CD8-positive, alpha-beta memory T cell (primary cell): ENCODE results near the gene BASP1. TPM values are rescaled to one million over a fixed set of nuclear protein-coding genes. Genes with fewer than 3 reads are reported as not detected.

ENCODE experiments used
- CTCF ChIA-PET: fragments of 350-600 bp; sonication (Branson Sonifier 250); formaldehyde crosslinking; loops from one replicate; lab custom pipeline; 2021; ENCODE audit warnings: antibody characterized with exemption; lab: Charles Lee
- POLR2A ChIA-PET: fragments of 350-600 bp; sonication (Branson Sonifier 250); formaldehyde crosslinking; loops from one replicate; lab custom pipeline; 2021; ENCODE audit warnings: antibody characterized with exemption; lab: Charles Lee
- DNase-seq, 5 donors: peaks; one replicate each; pipeline versions ENCODE4 v3.0.0 to v3.0.0-alpha.2; 2020 to 2022; ENCODE audit warnings: mixed read lengths in 1 of 5
- H3K27ac ChIP-seq: one replicate; pipeline ENCODE4 v1.7.0; 2013; ENCODE audit warnings: low read depth, mild to moderate bottlenecking, low read length, moderate library complexity
- H3K27me3 ChIP-seq: 2 replicates; pipeline ENCODE4 v1.7.0; 2013; ENCODE audit warnings: low read length, mild to moderate bottlenecking; ENCODE audit not compliant: insufficient read depth, poor library complexity, severe bottlenecking
- H3K36me3 ChIP-seq: 2 replicates; pipeline ENCODE4 v1.7.0; 2013; ENCODE audit warnings: mild to moderate bottlenecking, low read length, moderate library complexity; ENCODE audit not compliant: insufficient read depth
- H3K4me1 ChIP-seq: 2 replicates; pipeline ENCODE4 v1.7.0; 2013; ENCODE audit warnings: mild to moderate bottlenecking, low read length, moderate library complexity; ENCODE audit not compliant: insufficient read depth
- H3K4me3 ChIP-seq: 2 replicates; pipeline ENCODE4 v1.7.0; 2013; ENCODE audit warnings: mild to moderate bottlenecking, low read length
- H3K9me3 ChIP-seq: 2 replicates; pipeline ENCODE4 v1.7.0; 2013; ENCODE audit warnings: mild to moderate bottlenecking, low read length
- H3K27ac Mint-ChIP-seq, 8 donors: one replicate each; pipeline ENCODE4 v1.8.0; 2020 to 2021; ENCODE audit warnings: mixed read lengths in 8 of 8, mild to moderate bottlenecking in 6 of 8, inconsistent platforms in 3 of 8, moderate library complexity in 3 of 8
- H3K27me3 Mint-ChIP-seq, 2 donors: one replicate each; pipeline ENCODE4 v1.8.0; 2020 to 2021; ENCODE audit warnings: mixed read lengths in 2 of 2, mild to moderate bottlenecking in 1 of 2, moderate library complexity in 1 of 2
- H3K36me3 Mint-ChIP-seq, 3 donors: one replicate each; pipeline ENCODE4 v1.8.0; 2020 to 2021; ENCODE audit warnings: mixed read lengths in 3 of 3, inconsistent platforms in 1 of 3, mild to moderate bottlenecking in 1 of 3
- H3K4me1 Mint-ChIP-seq, 3 donors: one replicate each; pipeline ENCODE4 v1.8.0; 2020 to 2021; ENCODE audit warnings: mixed read lengths in 3 of 3, inconsistent platforms in 1 of 3, mild to moderate bottlenecking in 1 of 3
- H3K4me3 Mint-ChIP-seq, 7 donors: one replicate each; pipeline ENCODE4 v1.8.0; 2020 to 2021; ENCODE audit warnings: mixed read lengths in 7 of 7, mild to moderate bottlenecking in 6 of 7, moderate library complexity in 4 of 7, inconsistent platforms in 2 of 7
- H3K9me3 Mint-ChIP-seq, 5 donors: one replicate each; pipeline ENCODE4 v1.8.0; 2020 to 2022; ENCODE audit warnings: mixed read lengths in 5 of 5, mild to moderate bottlenecking in 3 of 5, moderate library complexity in 2 of 5, inconsistent platforms in 1 of 5
- polyA plus RNA-seq: library from polyadenylated mRNA; unstranded; fragments of 300-500 nt; fragmentation: Illumina TruSeq; gene quantifications from one replicate; pipeline ENCODE4 v1.2.3, GENCODE V29; 2021
- total RNA-seq, 2 experiments: library from RNA; stranded (reverse); gene quantifications; one replicate each; pipeline ENCODE4 v1.2.3, GENCODE V29; 2021

Gene BASP1
- total and polyA plus RNA-seq, 3 experiments from 2014 or later, result 0.28 to 0.49 TPM; not detected in 1

DNA sequence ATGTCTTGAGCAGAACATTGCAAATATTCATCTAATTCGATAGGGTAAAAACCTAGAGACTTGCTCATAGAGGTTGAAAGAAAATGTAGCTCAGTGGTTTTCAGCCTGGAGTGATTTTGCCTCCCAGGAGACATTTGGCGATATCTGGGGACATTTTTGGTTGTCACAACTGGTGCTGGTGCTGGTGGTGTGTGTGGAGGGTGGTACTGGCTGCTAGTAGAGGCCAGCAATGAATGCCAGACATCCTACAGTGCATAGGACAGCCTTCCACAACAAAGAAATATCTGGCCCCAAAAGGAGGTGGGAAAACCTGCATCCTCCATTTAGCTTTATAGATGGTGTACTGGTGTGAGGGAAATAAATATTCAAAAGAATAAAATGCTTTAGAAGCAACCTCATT is 2.1 kb upstream of the BASP1 start:
- CTCF ChIA-PET, result no interaction called here
- DNase-seq, result no peak
- Mint-ChIP-seq H3K27ac (no peak overlapping the region), H3K4me3 (peak overlapping the region in 1 of 7 donors; percentile 28), H3K9me3 (peaks cover 4 to 19% (median 7%) of the 10 kb centered on the region in 5 donors), H3K4me1 (peaks cover 3 to 11% (median 6%) of the 10 kb centered on the region in 3 donors), H3K27me3 (peaks cover 28 to 34% of the 10 kb centered on the region in 2 donors), H3K36me3 (no peaks in the 10 kb centered on the region)
- no peaks in the 10 kb centered on the region for H3K36me3 ChIP-seq
- no peak overlapping the region for H3K27ac ChIP-seq
- no peak overlapping the region for H3K4me3 ChIP-seq
- H3K9me3 ChIP-seq, result no peaks in the 10 kb centered on the region
- POLR2A ChIA-PET, result no interaction called here
- peaks cover 5% of the 10 kb centered on the region for H3K4me1 ChIP-seq
- no peaks in the 10 kb centered on the region for H3K27me3 ChIP-seq

DNA sequence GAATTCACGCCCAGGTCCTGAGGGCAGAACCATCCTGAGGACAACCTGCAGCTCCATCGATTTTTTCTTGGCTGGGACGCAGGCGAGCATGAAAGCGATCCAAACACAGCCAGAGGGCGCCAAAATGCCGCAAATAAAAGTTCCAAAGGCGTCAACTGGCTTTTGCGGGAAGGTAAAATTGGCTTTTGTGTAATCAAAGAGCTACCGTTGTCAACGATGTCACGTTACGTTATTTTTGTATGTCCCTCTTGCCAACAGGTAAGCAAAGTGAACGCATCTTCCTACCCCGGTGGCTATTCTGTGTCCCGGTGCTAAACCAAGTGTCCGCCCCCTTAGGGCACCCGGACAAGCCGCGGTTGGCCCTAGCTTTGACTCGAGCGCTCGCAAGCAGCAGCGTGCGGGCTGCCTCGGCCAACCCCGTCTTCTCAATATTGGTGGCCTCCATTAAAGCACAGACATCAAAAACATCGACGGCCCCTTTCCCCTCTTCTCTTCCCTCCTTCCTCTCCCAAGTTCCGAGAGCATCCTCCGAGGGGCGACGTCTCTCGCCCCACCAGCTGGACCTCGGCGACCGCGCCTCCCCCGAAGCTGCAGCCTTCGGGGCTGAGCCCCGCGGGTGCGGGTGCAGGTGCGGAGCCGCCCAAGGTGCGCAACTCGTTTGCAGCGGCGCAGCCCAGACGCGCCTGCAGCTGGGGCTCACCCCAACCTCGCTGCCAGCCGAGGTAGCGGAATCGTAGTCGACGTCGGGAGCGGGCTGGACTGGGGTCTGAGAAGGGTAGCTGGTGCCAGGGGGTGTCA is 1.1 kb upstream of the BASP1 start:
- Histone ChIP-seq H3K4me1 (peaks cover 5% of the 10 kb centered on the region), H3K36me3 (no peaks in the 10 kb centered on the region), H3K27ac (no peak overlapping the region), H3K4me3 (no peak overlapping the region), H3K9me3 (no peaks in the 10 kb centered on the region), H3K27me3 (no peaks in the 10 kb centered on the region)
- Mint-ChIP-seq H3K4me3 (peak overlapping the region in 3 of 7 donors; percentile 32 to 57 (median 39)), H3K9me3 (peaks cover 4 to 19% (median 7%) of the 10 kb centered on the region in 5 donors), H3K36me3 (no peaks in the 10 kb centered on the region), H3K27ac (no peak overlapping the region), H3K27me3 (peaks cover 29 to 39% of the 10 kb centered on the region in 2 donors), H3K4me1 (peaks cover 3 to 11% (median 6%) of the 10 kb centered on the region in 3 donors)
- POLR2A ChIA-PET, result no interaction called here
- DNase-seq, result no peak
- CTCF ChIA-PET, result interaction anchor here (0.7 kb wide), 1 partner anchor 36 kb away, joined by 4 read pairs; no protein-coding TSS in a partner anchor

DNA sequence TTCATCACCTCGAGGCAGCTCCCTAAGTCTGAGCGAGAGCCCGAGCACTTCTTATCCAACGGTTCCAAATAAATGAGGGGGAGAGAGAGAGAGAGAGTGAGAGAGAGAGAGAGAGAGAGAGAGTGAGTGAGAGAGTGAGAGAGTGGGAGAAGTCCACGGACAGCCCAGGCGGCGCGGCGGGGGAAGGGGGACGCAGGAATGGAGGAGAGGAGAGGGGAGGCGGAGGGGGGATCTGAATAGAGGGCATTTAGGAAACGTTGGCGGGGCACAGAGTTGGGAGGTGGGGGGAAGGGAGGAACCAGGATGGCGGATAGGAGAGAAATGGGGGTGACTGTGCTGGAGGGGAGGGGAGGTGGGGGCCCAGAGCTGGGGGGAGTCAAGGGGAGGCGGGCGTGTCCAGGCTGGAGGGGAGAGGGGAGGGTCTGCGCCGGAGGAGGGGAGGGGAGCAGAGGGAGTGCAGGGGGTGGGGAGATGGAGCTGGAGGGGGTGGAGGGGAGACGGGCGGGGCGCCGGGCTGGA is 398 bp upstream of the BASP1 start:
- H3K9me3 ChIP-seq, result no peaks in the 10 kb centered on the region
- H3K36me3 Mint-ChIP-seq, result no peaks in the 10 kb centered on the region
- no peak for DNase-seq
- H3K27me3 Mint-ChIP-seq, result peaks cover 29 to 39% of the 10 kb centered on the region in 2 donors
- no peak overlapping the region for H3K27ac Mint-ChIP-seq
- peaks cover 3 to 11% (median 6%) of the 10 kb centered on the region in 3 donors for H3K4me1 Mint-ChIP-seq
- H3K4me1 ChIP-seq, result peaks cover 5% of the 10 kb centered on the region
- H3K36me3 ChIP-seq, result no peaks in the 10 kb centered on the region
- no peaks in the 10 kb centered on the region for H3K27me3 ChIP-seq
- POLR2A ChIA-PET, result no interaction called here
- H3K9me3 Mint-ChIP-seq, result peaks cover 3 to 19% (median 7%) of the 10 kb centered on the region in 5 donors
- CTCF ChIA-PET, result interaction anchor here (0.7 kb wide), 1 partner anchor 36 kb away, joined by 4 read pairs; no protein-coding TSS in a partner anchor
- no peak overlapping the region for H3K4me3 ChIP-seq
- H3K27ac ChIP-seq, result no peak overlapping the region
- peak overlapping the region in 2 of 7 donors; percentile 15 to 57 for H3K4me3 Mint-ChIP-seq

DNA sequence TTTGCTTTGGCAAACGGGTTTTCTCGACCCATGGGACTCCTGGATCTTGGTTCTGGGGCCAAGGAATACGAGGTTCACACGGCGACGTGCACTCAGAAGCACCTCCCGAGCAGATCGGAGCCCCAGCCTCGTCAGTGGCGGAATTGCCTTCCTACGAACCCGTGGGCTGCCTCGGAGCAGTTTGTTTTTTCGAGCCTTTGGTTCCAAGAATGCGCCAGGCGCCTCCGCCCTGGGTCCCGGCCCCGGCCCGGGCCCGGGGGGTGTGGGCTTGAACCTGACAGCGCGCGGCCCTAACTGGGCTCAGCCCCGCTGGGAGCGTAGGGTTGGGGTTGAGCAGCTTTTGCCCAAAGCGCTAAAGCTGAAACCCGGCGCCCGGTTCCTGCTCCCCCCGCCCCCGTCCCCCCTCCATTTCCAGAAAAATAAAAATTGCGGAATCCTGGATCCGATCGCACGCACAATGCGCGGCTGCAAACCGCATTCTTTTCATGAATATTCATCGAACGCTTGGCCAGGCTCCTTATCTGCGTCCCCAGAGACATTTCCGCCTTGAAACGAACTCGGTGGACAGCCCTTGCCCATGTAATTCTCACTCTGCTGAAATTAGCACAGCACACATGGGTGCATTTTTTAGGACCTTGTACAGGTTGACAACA is 1.0 kb downstream of the BASP1 start:
- H3K36me3 Mint-ChIP-seq, result no peaks in the 10 kb centered on the region
- Histone ChIP-seq H3K27ac (no peak overlapping the region), H3K36me3 (no peaks in the 10 kb centered on the region), H3K4me3 (no peak overlapping the region), H3K4me1 (peaks cover 5% of the 10 kb centered on the region), H3K9me3 (no peaks in the 10 kb centered on the region), H3K27me3 (no peaks in the 10 kb centered on the region)
- peaks cover 3 to 11% (median 6%) of the 10 kb centered on the region in 3 donors for H3K4me1 Mint-ChIP-seq
- peaks cover 3 to 19% (median 9%) of the 10 kb centered on the region in 5 donors for H3K9me3 Mint-ChIP-seq
- ChIA-PET CTCF (no interaction called here), POLR2A (no interaction called here)
- peak overlapping the region in 2 of 7 donors; percentile 29 to 38 for H3K4me3 Mint-ChIP-seq
- DNase-seq, result no peak
- H3K27me3 Mint-ChIP-seq, result peaks cover 26 to 39% of the 10 kb centered on the region in 2 donors
- peak overlapping the region in 1 of 8 donors; percentile 19 for H3K27ac Mint-ChIP-seq

DNA sequence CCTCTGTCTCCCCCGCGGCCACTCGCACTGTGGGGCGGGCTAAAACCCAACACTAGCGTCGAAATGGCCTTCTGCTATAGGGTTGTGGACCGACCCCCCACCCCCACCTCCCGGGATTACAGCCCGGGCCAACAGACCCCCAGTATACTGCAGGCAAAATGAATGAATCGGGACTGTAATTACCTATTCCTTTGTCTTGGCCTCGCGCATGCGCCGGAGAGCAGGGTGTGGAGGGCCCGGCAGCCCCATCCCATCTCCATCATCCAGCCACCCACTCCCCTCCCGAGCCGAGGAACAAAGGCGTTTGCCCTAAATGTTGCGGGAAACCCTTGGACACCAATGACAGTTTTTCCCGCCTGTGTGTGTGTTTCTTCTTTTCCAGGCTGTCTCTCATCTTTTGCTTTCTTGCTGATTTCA is 1.6 kb downstream of the BASP1 start:
- Histone ChIP-seq H3K27ac (no peak overlapping the region), H3K4me1 (peaks cover 5% of the 10 kb centered on the region), H3K4me3 (no peak overlapping the region), H3K27me3 (no peaks in the 10 kb centered on the region), H3K36me3 (no peaks in the 10 kb centered on the region), H3K9me3 (no peaks in the 10 kb centered on the region)
- DNase-seq, result no peak
- H3K4me1 Mint-ChIP-seq, result peaks cover 3 to 11% (median 6%) of the 10 kb centered on the region in 3 donors
- H3K27ac Mint-ChIP-seq, result peak overlapping the region in 1 of 8 donors; percentile 19
- H3K27me3 Mint-ChIP-seq, result peaks cover 27 to 42% of the 10 kb centered on the region in 2 donors
- peak overlapping the region in 5 of 7 donors; percentile 12 to 61 (median 29) for H3K4me3 Mint-ChIP-seq
- ChIA-PET CTCF (no interaction called here), POLR2A (no interaction called here)
- H3K9me3 Mint-ChIP-seq, result peaks cover 3 to 19% (median 9%) of the 10 kb centered on the region in 5 donors
- H3K36me3 Mint-ChIP-seq, result no peaks in the 10 kb centered on the region

DNA sequence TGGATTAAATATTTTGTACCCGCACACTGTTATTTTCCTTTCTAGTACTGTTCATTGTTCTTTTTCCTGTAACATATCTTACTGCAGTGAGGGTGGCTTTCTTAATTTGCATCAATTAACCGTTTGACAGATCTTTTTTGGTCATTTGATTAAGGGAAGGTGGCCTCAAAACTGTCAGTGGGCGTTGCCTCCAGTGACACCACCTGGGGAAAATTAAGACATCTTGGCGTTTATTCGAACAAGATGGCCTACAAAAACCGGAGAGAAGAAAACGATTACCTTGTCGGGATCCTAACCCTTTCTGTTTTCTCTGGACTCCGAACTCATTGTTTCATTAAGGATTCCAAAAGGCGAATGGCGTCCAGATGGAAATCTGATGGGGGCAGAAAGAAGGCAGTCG is 2.0 kb downstream of the BASP1 start:
- DNase-seq, result no peak
- no peak overlapping the region for H3K27ac ChIP-seq
- Mint-ChIP-seq H3K27ac (no peak overlapping the region), H3K4me3 (peak overlapping the region in 3 of 7 donors; percentile 16 to 61 (median 33)), H3K27me3 (peaks cover 30 to 43% of the 10 kb centered on the region in 2 donors), H3K4me1 (peaks cover 3 to 11% (median 6%) of the 10 kb centered on the region in 3 donors), H3K36me3 (no peaks in the 10 kb centered on the region), H3K9me3 (peaks cover 3 to 19% (median 9%) of the 10 kb centered on the region in 5 donors)
- H3K27me3 ChIP-seq, result no peaks in the 10 kb centered on the region
- no peaks in the 10 kb centered on the region for H3K9me3 ChIP-seq
- ChIA-PET CTCF (no interaction called here), POLR2A (no interaction called here)
- peaks cover 5% of the 10 kb centered on the region for H3K4me1 ChIP-seq
- no peaks in the 10 kb centered on the region for H3K36me3 ChIP-seq
- no peak overlapping the region for H3K4me3 ChIP-seq

DNA sequence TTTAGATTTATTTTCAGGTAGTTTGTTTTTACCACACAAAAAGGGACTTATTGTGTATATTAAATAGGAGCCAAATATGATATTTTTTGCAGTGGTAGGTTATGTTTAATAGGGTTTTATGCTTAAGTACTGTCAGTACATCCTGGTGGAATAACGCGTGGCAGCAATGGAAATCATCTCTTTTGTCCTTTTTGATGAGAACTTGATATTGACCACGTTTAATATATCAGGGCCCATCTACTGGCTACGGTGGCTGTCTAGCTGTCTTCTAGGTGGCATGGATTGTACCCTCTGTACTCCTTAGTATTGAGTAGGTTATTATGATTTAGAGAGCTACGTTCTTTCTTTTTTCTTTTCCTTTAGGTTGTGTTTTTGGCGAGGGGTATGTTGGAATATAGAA is 2.6 kb downstream of the BASP1 start:
- Histone ChIP-seq H3K9me3 (no peaks in the 10 kb centered on the region), H3K4me1 (peaks cover 5% of the 10 kb centered on the region), H3K36me3 (no peaks in the 10 kb centered on the region), H3K27ac (no peak overlapping the region), H3K4me3 (no peak overlapping the region), H3K27me3 (no peaks in the 10 kb centered on the region)
- Mint-ChIP-seq H3K4me1 (peaks cover 3 to 11% (median 6%) of the 10 kb centered on the region in 3 donors), H3K9me3 (peaks cover 1 to 18% (median 9%) of the 10 kb centered on the region in 5 donors), H3K27ac (no peak overlapping the region), H3K36me3 (no peaks in the 10 kb centered on the region), H3K27me3 (peaks cover 30 to 41% of the 10 kb centered on the region in 2 donors), H3K4me3 (no peak overlapping the region)
- ChIA-PET POLR2A (no interaction called here), CTCF (no interaction called here)
- DNase-seq, result no peak
